K562 (cell line): ENCODE results near the gene SYNE1. TPM values are rescaled to one million over a fixed set of nuclear protein-coding genes. Genes with fewer than 3 reads are reported as not detected.

ENCODE experiments used
- BRCA1 ChIP-seq, 2 experiments: fragments of 450-650 bp in 1 of 2; sonication (generic) in 1 of 2; formaldehyde crosslinking in 1 of 2; IDR thresholded peaks; 2 replicates each; pipeline versions ENCODE4 v1.5.0 to v1.6.1; 2017 to 2020; ENCODE audit warnings: mild to moderate bottlenecking in 1 of 2, missing genetic modification reagents in 1 of 2
- BRD9 ChIP-seq: fragments of 450-650 bp; IDR thresholded peaks from 2 replicates; pipeline ENCODE4 v1.6.1; 2018; ENCODE audit warnings: low read depth; ENCODE audit not compliant: partially characterized antibody
- CREB1 ChIP-seq, 2 experiments: sonication (generic) in 1 of 2; formaldehyde crosslinking in 1 of 2; IDR thresholded peaks; 2 replicates each; pipeline versions ENCODE4 v1.6.1 to v1.8.0; 2012 to 2022; ENCODE audit warnings: inconsistent platforms in 1 of 2, mild to moderate bottlenecking in 1 of 2, missing genetic modification reagents in 1 of 2, moderate library complexity in 1 of 2
- DDX20 ChIP-seq: fragments of 450-650 bp; IDR thresholded peaks from 2 replicates; pipeline ENCODE4 v1.6.1; 2016; ENCODE audit warnings: missing genetic modification characterization, low read depth, mild to moderate bottlenecking, missing compliant biosample characterization, moderate library complexity
- EHMT2 ChIP-seq: fragments of 450-650 bp; IDR thresholded peaks from 2 replicates; pipeline ENCODE4 v1.6.1; 2018; ENCODE audit warnings: antibody characterized with exemption
- ETS1 ChIP-seq: conservative IDR thresholded peaks from 2 replicates; pipeline ENCODE4 v1.6.1; 2011; ENCODE audit warnings: low read depth, mild to moderate bottlenecking, low read length; ENCODE audit not compliant: control insufficient read depth
- HINFP ChIP-seq: fragments of 450-650 bp; conservative IDR thresholded peaks from 2 replicates; pipeline ENCODE4 v1.6.1; 2016; ENCODE audit warnings: missing genetic modification characterization, low read depth, mild to moderate bottlenecking, control low read depth, missing compliant biosample characterization
- HLTF ChIP-seq: fragments of 450-650 bp; IDR thresholded peaks from 2 replicates; pipeline ENCODE4 v1.6.1; 2016
- HNRNPH1 ChIP-seq: fragments of 200-400 bp; formaldehyde crosslinking; optimal IDR thresholded peaks from 2 replicates; pipeline ENCODE3; 2017; ENCODE audit warnings: low read depth, mild to moderate bottlenecking, low read length, moderate library complexity
- NR0B1 ChIP-seq: fragments of 450-650 bp; IDR thresholded peaks from one replicate; pipeline ENCODE4 v1.6.1; 2018; ENCODE audit warnings: mild to moderate bottlenecking, moderate library complexity; ENCODE audit not compliant: partially characterized antibody
- NRF1 ChIP-seq, 2 experiments: fragments of 450-650 bp; IDR thresholded peaks in 1 of 2; conservative IDR thresholded peaks in 1 of 2; 2 replicates each; pipeline ENCODE4 v1.6.1; 2014; ENCODE audit warnings: mild to moderate bottlenecking in 2 of 2
- PML ChIP-seq: IDR thresholded peaks from 2 replicates; pipeline ENCODE4 v1.6.1; 2012; ENCODE audit warnings: low read length, inconsistent platforms
- PYGO2 ChIP-seq: fragments of 450-650 bp; IDR thresholded peaks from 2 replicates; pipeline ENCODE4 v1.6.1; 2016; ENCODE audit warnings: mild to moderate bottlenecking, missing genetic modification characterization, moderate library complexity, missing compliant biosample characterization
- SMARCA4 ChIP-seq: fragments of 450-650 bp; IDR thresholded peaks from 2 replicates; pipeline ENCODE4 v1.6.1; 2016
- TAF15 ChIP-seq: fragments of 200-400 bp; formaldehyde crosslinking; IDR thresholded peaks from 2 replicates; pipeline ENCODE4 v1.6.1; 2017; ENCODE audit warnings: mild to moderate bottlenecking, low read depth, low read length, moderate library complexity
- THRA ChIP-seq: fragments of 450-650 bp; IDR thresholded peaks from 2 replicates; pipeline ENCODE4 v1.6.1; 2017; ENCODE audit warnings: mild to moderate bottlenecking, moderate library complexity
- THRB ChIP-seq: fragments of 450-650 bp; formaldehyde crosslinking; conservative IDR thresholded peaks from 2 replicates; pipeline ENCODE4 v1.4.0; 2022; ENCODE audit warnings: mild to moderate bottlenecking, missing genetic modification characterization
- ZBTB34 ChIP-seq: fragments of 250-450 bp; sonication (Bioruptor Pico); IDR thresholded peaks from 2 replicates; pipeline ENCODE4 v1.8.0; 2021; ENCODE audit warnings: mild to moderate bottlenecking, moderate library complexity
- ZNF696 ChIP-seq: fragments of 250-450 bp; sonication (Bioruptor Pico); conservative IDR thresholded peaks from 2 replicates; pipeline ENCODE4 v1.4.0; 2020; ENCODE audit warnings: mild to moderate bottlenecking, moderate library complexity
- ZNF75A ChIP-seq: fragments of 450-650 bp; formaldehyde crosslinking; IDR thresholded peaks from 2 replicates; pipeline ENCODE4 v1.4.0; 2020; ENCODE audit warnings: mild to moderate bottlenecking
- polyA plus RNA-seq, 8 experiments: library from polyadenylated mRNA; depleted of rRNA in 4 of 8; stranded (reverse) in 5 of 8; unstranded in 3 of 8; fragments of >200 nt; fragmentation: Nextera tagmentation in 2 of 8; fragmentation: Illumina TruSeq in 1 of 8; extraction: Ambion mirVana in 2 of 8; extraction: Trizol in 1 of 8; gene quantifications; 2 replicates each; pipeline versions ENCODE4 v1.2.1 to v1.2.3, GENCODE V29; 2011 to 2014; ENCODE audit warnings: inconsistent platforms in 1 of 8, missing spikeins in 1 of 8
- total RNA-seq, 7 experiments: library from RNA; depleted of rRNA in 6 of 7; stranded (reverse); fragments of >200 nt in 6 of 7; fragmentation: Illumina TruSeq in 2 of 7; extraction: Trizol in 2 of 7; gene quantifications; 2 replicates each; pipeline versions ENCODE4 v1.2.1 to v1.2.3, GENCODE V29; 2011 to 2021; ENCODE audit warnings: low replicate concordance in 1 of 7

Gene SYNE1
- total and polyA plus RNA-seq, 9 of the 15 experiments (the other 6 are each of a cell fraction or from before 2014, with no cell fraction given) = under 0.01 to 0.42 (median 0.08) TPM; not detected in 1

- TF ChIP-seq SMARCA4 (peak; percentile 71), PML (peak; percentile 96), NRF1 (conservative IDR thresholded peaks at IDR 0.05 in 1 of 2, IDR thresholded peaks at IDR 0.05 in 1 of 2) (no peak), BRCA1 (IDR thresholded peaks at IDR 0.05) (no peak), BRCA1 (CRISPR knock-in tag; IDR thresholded peaks at IDR 0.05) (no peak), ETS1 (no peak), BRD9 (no peak), ZNF696 (CRISPR knock-in tag) (no peak), TAF15 (no peak), HNRNPH1 (no peak), HLTF (no peak), PYGO2 (tag) (no peak), ZNF75A (CRISPR knock-in tag) (no peak), THRA (no peak), EHMT2 (no peak), CREB1 (IDR thresholded peaks at IDR 0.05) (peak; percentile 44; the same call in 1 of the 2 replicates), CREB1 (CRISPR knock-in tag; IDR thresholded peaks at IDR 0.05) (no peak), THRB (CRISPR knock-in tag) (no peak), HINFP (tag) (no peak), ZBTB34 (no peak), DDX20 (no peak), NR0B1 (no peak)
Measured at GRCh38 chr6:152232501-152233151, 404.5 kb downstream of the SYNE1 start (continued).
